CD4-positive, alpha-beta memory T cell (primary cell): Measurements from ENCODE around the gene P2RY12. TPM values are rescaled to one million over a fixed set of nuclear protein-coding genes. Genes with fewer than 3 reads are reported as not detected.

Source experiments
- CTCF ChIA-PET: fragments of 350-600 bp; sonication (Branson Sonifier 250); formaldehyde crosslinking; loops from one replicate; lab custom pipeline; 2021; ENCODE audit warnings: inconsistent platforms; ENCODE audit not compliant: partially characterized antibody; lab: Charles Lee
- POLR2A ChIA-PET: fragments of 350-600 bp; sonication (Branson Sonifier 250); formaldehyde crosslinking; loops from one replicate; lab custom pipeline; 2021; ENCODE audit not compliant: partially characterized antibody; lab: Charles Lee
- DNase-seq, 5 donors: peaks; one replicate each; pipeline versions ENCODE4 v3.0.0 to v3.0.0-alpha.2; 2020 to 2022; ENCODE audit warnings: mixed read lengths in 1 of 5
- H3K27ac ChIP-seq: one replicate; pipeline ENCODE4 v1.7.0; 2013; ENCODE audit warnings: low read depth, low read length
- H3K27me3 ChIP-seq: 2 replicates; pipeline ENCODE4 v1.7.0; 2013; ENCODE audit warnings: mild to moderate bottlenecking, low read length, moderate library complexity; ENCODE audit not compliant: insufficient read depth
- H3K36me3 ChIP-seq: 2 replicates; pipeline ENCODE4 v1.7.0; 2013; ENCODE audit warnings: mild to moderate bottlenecking, low read length, moderate library complexity; ENCODE audit not compliant: insufficient read depth
- H3K4me1 ChIP-seq: 2 replicates; pipeline ENCODE4 v1.7.0; 2013; ENCODE audit warnings: mild to moderate bottlenecking, low read length, moderate library complexity; ENCODE audit not compliant: insufficient read depth
- H3K4me3 ChIP-seq, 2 donors: one replicate each; pipeline ENCODE4 v1.7.0; 2013; ENCODE audit warnings: low read length in 2 of 2, mild to moderate bottlenecking in 1 of 2
- H3K9me3 ChIP-seq, 2 donors: one replicate each; pipeline ENCODE4 v1.7.0; 2013; ENCODE audit warnings: low read length in 2 of 2, control low read depth in 1 of 2; ENCODE audit not compliant: control insufficient read depth in 1 of 2
- H3K27ac Mint-ChIP-seq, 7 donors: one replicate each; pipeline ENCODE4 v1.8.0; 2020 to 2021; ENCODE audit warnings: mixed read lengths in 7 of 7, mild to moderate bottlenecking in 6 of 7, inconsistent platforms in 3 of 7, moderate library complexity in 3 of 7
- H3K27me3 Mint-ChIP-seq, 2 donors: one replicate each; pipeline ENCODE4 v1.8.0; 2020 to 2021; ENCODE audit warnings: mixed read lengths in 2 of 2
- H3K36me3 Mint-ChIP-seq, 2 donors: one replicate each; pipeline ENCODE4 v1.8.0; 2020 to 2021; ENCODE audit warnings: mixed read lengths in 2 of 2, inconsistent platforms in 1 of 2, mild to moderate bottlenecking in 1 of 2
- H3K4me1 Mint-ChIP-seq, 4 donors: one replicate each; pipeline ENCODE4 v1.8.0; 2020 to 2021; ENCODE audit warnings: mixed read lengths in 4 of 4, mild to moderate bottlenecking in 1 of 4
- H3K4me3 Mint-ChIP-seq, 8 donors: one replicate each; pipeline ENCODE4 v1.8.0; 2020 to 2021; ENCODE audit warnings: mixed read lengths in 8 of 8, mild to moderate bottlenecking in 7 of 8, moderate library complexity in 6 of 8, inconsistent platforms in 3 of 8
- H3K9me3 Mint-ChIP-seq, 8 donors: one replicate each; pipeline ENCODE4 v1.8.0; 2020 to 2021; ENCODE audit warnings: mixed read lengths in 8 of 8, mild to moderate bottlenecking in 5 of 8, inconsistent platforms in 3 of 8, moderate library complexity in 1 of 8
- intact Hi-C: fragments of 100-400 bp; cut with micrococcal nuclease; formaldehyde crosslinking; loops from one replicate; pipeline ENCODE4 v1.15.1; 2023
- polyA plus RNA-seq, 2 donors: library from polyadenylated mRNA; unstranded; fragments of 300-500 nt; fragmentation: Illumina TruSeq; gene quantifications; one replicate each; pipeline ENCODE4 v1.2.3, GENCODE V29; 2021
- total RNA-seq, 2 experiments: library from RNA; stranded (reverse); gene quantifications; one replicate each; pipeline ENCODE4 v1.2.3, GENCODE V29; 2021

P2RY12 gene
- total and polyA plus RNA-seq, 4 experiments from 2014 or later, result not detected

- Mint-ChIP-seq H3K27ac (no peak overlapping the region), H3K4me3 (no peak overlapping the region), H3K9me3 (no peaks in the 10 kb centered on the region), H3K4me1 (peaks cover 0 to 5% (median under 1%) of the 10 kb centered on the region in 4 donors), H3K36me3 (no peaks in the 10 kb centered on the region), H3K27me3 (no peaks in the 10 kb centered on the region)
- Histone ChIP-seq H3K4me3 (no peak overlapping the region), H3K36me3 (no peaks in the 10 kb centered on the region), H3K4me1 (no peaks in the 10 kb centered on the region), H3K9me3 (no peaks in the 10 kb centered on the region), H3K27ac (no peak overlapping the region), H3K27me3 (no peaks in the 10 kb centered on the region)
- intact Hi-C loops, result no loop called here
- ChIA-PET POLR2A (no interaction called here), CTCF (no interaction called here)
- DNase-seq, result no peak
Observed at GRCh38 chr3:151383111-151383510, 1.4 kb downstream of the P2RY12 start.

- Mint-ChIP-seq H3K9me3 (no peaks in the 10 kb centered on the region), H3K4me3 (no peak overlapping the region), H3K36me3 (no peaks in the 10 kb centered on the region), H3K27ac (no peak overlapping the region), H3K4me1 (peaks cover 0 to 5% (median under 1%) of the 10 kb centered on the region in 4 donors), H3K27me3 (peaks cover 2 to 3% of the 10 kb centered on the region in 2 donors)
- intact Hi-C loops, result no loop called here
- Histone ChIP-seq H3K9me3 (no peaks in the 10 kb centered on the region), H3K27ac (no peak overlapping the region), H3K4me3 (no peak overlapping the region), H3K36me3 (no peaks in the 10 kb centered on the region), H3K27me3 (no peaks in the 10 kb centered on the region), H3K4me1 (no peaks in the 10 kb centered on the region)
- DNase-seq, result no peak
- ChIA-PET CTCF (no interaction called here), POLR2A (no interaction called here)
Observed at GRCh38 chr3:151382671-151383070, 1.9 kb downstream of the P2RY12 start.

- Mint-ChIP-seq H3K27me3 (peaks cover 4 to 5% of the 10 kb centered on the region in 2 donors), H3K4me1 (peaks cover 0 to 1% (median 0%) of the 10 kb centered on the region in 4 donors), H3K9me3 (no peaks in the 10 kb centered on the region), H3K36me3 (no peaks in the 10 kb centered on the region), H3K27ac (no peak overlapping the region), H3K4me3 (no peak overlapping the region)
- H3K27ac ChIP-seq, result no peak overlapping the region
- H3K9me3 ChIP-seq, result no peaks in the 10 kb centered on the region
- CTCF ChIA-PET, result interaction anchor here (1.2 kb wide), 1 partner anchor 10 kb away, joined by 3 read pairs; no protein-coding TSS in a partner anchor
- POLR2A ChIA-PET, result no interaction called here
- no peak overlapping the region for H3K4me3 ChIP-seq
- intact Hi-C loops, result no loop called here
- H3K27me3 ChIP-seq, result no peaks in the 10 kb centered on the region
- H3K36me3 ChIP-seq, result no peaks in the 10 kb centered on the region
- DNase-seq, result no peak
- no peaks in the 10 kb centered on the region for H3K4me1 ChIP-seq
Observed at GRCh38 chr3:151379083-151379734, 5.3 kb downstream of the P2RY12 start.

- CTCF ChIA-PET, result no interaction called here
- POLR2A ChIA-PET, result no interaction called here
- Mint-ChIP-seq H3K27ac (no peak overlapping the region), H3K9me3 (no peaks in the 10 kb centered on the region), H3K36me3 (no peaks in the 10 kb centered on the region), H3K4me3 (no peak overlapping the region), H3K4me1 (peaks cover 0 to 1% (median 0%) of the 10 kb centered on the region in 4 donors), H3K27me3 (peaks cover 4 to 5% of the 10 kb centered on the region in 2 donors)
- intact Hi-C loops, result no loop called here
- Histone ChIP-seq H3K36me3 (no peaks in the 10 kb centered on the region), H3K4me1 (no peaks in the 10 kb centered on the region), H3K27me3 (no peaks in the 10 kb centered on the region), H3K9me3 (no peaks in the 10 kb centered on the region), H3K4me3 (no peak overlapping the region), H3K27ac (no peak overlapping the region)
- DNase-seq, result no peak
Observed at GRCh38 chr3:151377768-151378385, 6.7 kb downstream of the P2RY12 start.

- Histone ChIP-seq H3K9me3 (no peaks in the 10 kb centered on the region), H3K27ac (no peak overlapping the region), H3K4me1 (no peaks in the 10 kb centered on the region), H3K27me3 (no peaks in the 10 kb centered on the region), H3K36me3 (no peaks in the 10 kb centered on the region), H3K4me3 (no peak overlapping the region)
- H3K4me3 Mint-ChIP-seq, result no peak overlapping the region
- H3K4me1 Mint-ChIP-seq, result peaks cover 0 to 1% (median 0%) of the 10 kb centered on the region in 4 donors
- ChIA-PET POLR2A (no interaction called here), CTCF (no interaction called here)
- H3K27ac Mint-ChIP-seq, result no peak overlapping the region
- no peak for DNase-seq
- intact Hi-C loops, result no loop called here
- no peaks in the 10 kb centered on the region for H3K9me3 Mint-ChIP-seq
- peaks cover 0 to 6% of the 10 kb centered on the region in 2 donors for H3K27me3 Mint-ChIP-seq
- H3K36me3 Mint-ChIP-seq, result no peaks in the 10 kb centered on the region
Observed at GRCh38 chr3:151372063-151372820, 12.3 kb downstream of the P2RY12 start.

- Histone ChIP-seq H3K4me3 (no peak overlapping the region), H3K27me3 (no peaks in the 10 kb centered on the region), H3K4me1 (no peaks in the 10 kb centered on the region), H3K36me3 (no peaks in the 10 kb centered on the region), H3K27ac (no peak overlapping the region), H3K9me3 (no peaks in the 10 kb centered on the region)
- H3K9me3 Mint-ChIP-seq, result no peaks in the 10 kb centered on the region
- POLR2A ChIA-PET, result no interaction called here
- H3K4me1 Mint-ChIP-seq, result peaks cover 0 to 1% (median 0%) of the 10 kb centered on the region in 4 donors
- no peaks in the 10 kb centered on the region for H3K36me3 Mint-ChIP-seq
- H3K27me3 Mint-ChIP-seq, result peaks cover 0 to 3% of the 10 kb centered on the region in 2 donors
- CTCF ChIA-PET, result interaction anchor here (1.3 kb wide), 1 partner anchor 68 kb away, joined by 3 read pairs; no protein-coding TSS in a partner anchor
- H3K27ac Mint-ChIP-seq, result no peak overlapping the region
- DNase-seq, result no peak
- no peak overlapping the region for H3K4me3 Mint-ChIP-seq
- intact Hi-C loops, result no loop called here
Observed at GRCh38 chr3:151371526-151371925, 13.0 kb downstream of the P2RY12 start.

GRCh38 chr3:151367448-151367847, 17.1 kb downstream of the P2RY12 start:
- no peaks in the 10 kb centered on the region for H3K36me3 ChIP-seq
- H3K27ac ChIP-seq, result no peak overlapping the region
- intact Hi-C loops, result no loop called here
- H3K4me3 ChIP-seq, result no peak overlapping the region
- no peaks in the 10 kb centered on the region for H3K4me1 ChIP-seq
- Mint-ChIP-seq H3K9me3 (no peaks in the 10 kb centered on the region), H3K27ac (no peak overlapping the region), H3K27me3 (peaks cover 2 to 3% of the 10 kb centered on the region in 2 donors), H3K4me3 (no peak overlapping the region), H3K4me1 (no peaks in the 10 kb centered on the region), H3K36me3 (no peaks in the 10 kb centered on the region)
- CTCF ChIA-PET, result no interaction called here
- DNase-seq, result no peak
- POLR2A ChIA-PET, result no interaction called here
- H3K9me3 ChIP-seq, result no peaks in the 10 kb centered on the region
- no peaks in the 10 kb centered on the region for H3K27me3 ChIP-seq
